GM18505 (cell line): ENCODE data around the gene NLN.
"Not testable (repeated sequence)": the region's sequence is repeated elsewhere in the genome, so short reads cannot be mapped to it uniquely, and the experiment has no call there.

Source experiments
- ATAC-seq: cut with Tn5 transposase; IDR thresholded peaks from one replicate; pipeline ENCODE4 v1.9.1; 2021; ENCODE audit not compliant: unreplicated experiment
- POLR2A ChIP-seq: IDR thresholded peaks from 4 replicates; pipeline ENCODE4 v1.6.1; 2011; ENCODE audit warnings: borderline replicate concordance; ENCODE audit not compliant: insufficient read depth, insufficient read length; ENCODE audit errors: extremely low read depth

NLN gene

DNA sequence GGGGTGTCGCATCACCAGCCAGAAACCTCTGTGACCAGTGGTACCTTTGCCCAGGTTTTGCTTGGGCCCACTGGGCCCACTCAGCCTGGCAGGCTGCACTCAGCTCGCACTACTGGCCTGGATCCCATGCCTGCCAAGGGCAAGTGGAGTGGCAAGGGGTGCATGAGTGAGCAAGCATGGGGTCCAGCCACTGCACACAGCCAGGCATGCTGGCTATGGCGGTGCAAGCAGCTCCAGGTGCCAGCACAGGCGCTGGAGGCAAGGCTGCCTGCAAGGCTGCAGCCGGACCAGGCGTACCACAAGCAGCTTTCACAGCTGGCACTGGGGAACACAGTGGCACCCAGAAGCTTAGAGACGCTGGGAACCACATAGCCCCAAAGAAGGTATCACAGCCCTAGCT is 80.1 kb downstream of the NLN start:
- TF ChIP-seq POLR2A, result no peak

DNA sequence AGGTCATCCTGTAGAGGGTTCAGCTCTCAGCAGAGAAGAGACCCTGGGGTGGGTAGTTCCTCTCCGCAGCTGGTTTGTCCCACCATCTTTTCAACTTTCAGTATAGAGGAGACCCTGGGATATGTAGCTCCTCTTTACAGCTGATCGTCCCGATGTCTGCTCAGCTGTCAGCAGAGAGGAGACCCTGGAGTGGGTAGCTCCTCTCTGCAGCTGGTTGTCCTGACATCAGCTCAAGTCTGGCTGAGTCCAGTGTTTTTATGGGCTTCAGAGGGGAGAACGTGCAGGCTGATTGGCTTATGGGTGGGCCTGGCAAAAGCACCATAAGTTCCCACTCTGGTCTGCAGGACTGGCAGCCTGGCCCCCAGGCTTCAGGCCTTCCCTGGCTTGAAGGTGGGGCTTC is 80.8 kb downstream of the NLN start:
- no peak for ATAC-seq
- TF ChIP-seq POLR2A, result no peak

More for the DNA sequence above, 80.1 kb downstream of the NLN start:
- ATAC-seq, result no peak

DNA sequence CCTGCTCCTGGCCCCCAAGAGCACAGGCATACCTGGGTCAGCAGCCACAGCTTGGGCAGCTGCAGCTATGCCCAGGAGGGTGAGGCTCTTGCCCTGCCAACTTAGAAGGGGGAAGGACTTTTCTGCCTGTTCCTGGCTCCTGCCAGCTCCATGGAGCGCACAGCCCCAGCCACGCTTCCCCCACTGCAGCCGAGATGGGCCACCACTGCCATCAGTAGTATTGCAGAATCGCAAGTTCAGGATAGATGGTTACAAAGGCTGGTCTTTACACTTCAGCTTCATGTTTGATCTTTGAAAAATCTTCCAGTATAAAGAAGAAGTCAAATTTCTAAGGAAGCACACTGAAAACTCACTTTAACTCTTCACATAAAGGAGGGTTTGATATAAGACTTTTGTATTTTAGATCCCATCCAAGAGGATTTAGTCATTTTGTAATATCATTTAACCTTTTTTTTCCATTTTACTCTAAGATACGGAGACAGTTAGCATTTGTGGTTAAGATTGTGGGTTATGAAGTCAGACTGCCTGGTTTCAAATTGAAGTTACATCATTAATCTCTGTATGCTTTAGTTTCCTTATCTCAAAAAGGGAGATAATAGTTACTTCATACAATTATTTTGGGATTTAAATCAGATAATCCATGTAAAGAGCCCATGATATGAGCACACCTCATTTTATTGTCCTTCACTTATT is 81.8 kb downstream of the NLN start:
- TF ChIP-seq POLR2A, result no peak
- ATAC-seq, result no peak

GRCh38 chr5:65805089-65805488 is 83.1 kb downstream of the NLN start:
- ATAC-seq, result no peak
- TF ChIP-seq POLR2A, result no peak

- not testable (repeated sequence) for ATAC-seq
Measured at GRCh38 chr5:65807494-65807893, 85.5 kb downstream of the NLN start.

DNA sequence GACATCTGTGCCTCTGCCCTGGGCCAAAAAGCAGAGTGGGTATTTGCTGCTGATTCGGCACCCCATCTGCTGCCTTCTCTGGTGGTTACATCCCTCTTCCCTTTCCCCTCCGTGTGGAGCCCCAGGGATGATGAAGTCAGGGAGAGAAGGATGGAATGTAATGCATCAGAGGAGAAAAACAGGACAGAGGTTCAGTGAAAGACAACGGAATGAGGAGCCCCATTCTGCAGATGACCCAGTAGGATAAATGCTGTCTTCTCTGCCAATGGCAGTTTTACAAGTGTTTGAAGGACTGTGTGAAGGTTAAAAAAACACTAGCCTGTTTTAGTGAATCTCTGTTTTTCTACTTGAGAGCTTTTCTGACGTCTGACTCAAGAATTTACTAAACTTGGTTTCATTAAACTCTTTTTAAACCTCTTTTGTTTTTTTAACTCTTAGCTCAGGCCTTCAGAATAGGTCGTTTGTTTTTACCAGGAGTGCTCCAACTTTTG is 86.3 kb downstream of the NLN start:
- no peak for ATAC-seq
- TF ChIP-seq POLR2A, result no peak

- TF ChIP-seq POLR2A, result no peak
- no peak for ATAC-seq
Measured at GRCh38 chr5:65808818-65809217, 86.8 kb downstream of the NLN start.

DNA sequence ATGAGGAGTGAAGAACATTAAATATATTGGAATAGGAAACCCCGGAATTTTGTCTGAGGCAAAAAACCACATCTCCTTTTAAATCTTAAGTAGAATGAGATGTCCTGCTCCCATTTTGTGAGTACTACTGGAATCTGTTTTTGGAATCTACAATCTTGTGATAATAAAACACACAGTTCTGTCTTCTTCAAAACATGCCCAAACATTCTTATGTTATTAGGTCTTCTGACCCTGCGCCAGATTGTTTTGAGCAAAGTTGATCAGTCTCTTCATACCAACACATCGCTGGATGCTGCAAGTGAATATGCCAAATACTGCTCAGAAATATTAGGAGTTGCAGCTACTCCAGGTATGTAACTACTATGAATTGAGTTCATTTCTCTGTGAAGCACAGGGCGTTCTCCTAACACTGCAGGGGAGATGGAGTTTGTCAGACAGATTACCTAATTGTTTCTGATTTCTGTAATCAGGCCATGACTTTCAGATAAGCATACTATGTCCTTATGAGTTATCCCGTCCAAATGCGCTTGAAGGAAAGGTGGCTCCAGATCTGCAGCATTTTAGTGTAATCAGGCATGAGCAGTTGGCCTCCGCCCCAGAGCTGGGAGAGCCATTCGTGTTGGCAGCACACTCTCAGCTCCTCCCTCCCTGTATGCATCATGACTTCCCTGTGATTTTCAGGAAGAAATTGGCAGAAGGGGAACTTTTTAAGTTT is 88.0 kb downstream of the NLN start:
- ATAC-seq, result no peak
- no peak for TF ChIP-seq POLR2A

DNA sequence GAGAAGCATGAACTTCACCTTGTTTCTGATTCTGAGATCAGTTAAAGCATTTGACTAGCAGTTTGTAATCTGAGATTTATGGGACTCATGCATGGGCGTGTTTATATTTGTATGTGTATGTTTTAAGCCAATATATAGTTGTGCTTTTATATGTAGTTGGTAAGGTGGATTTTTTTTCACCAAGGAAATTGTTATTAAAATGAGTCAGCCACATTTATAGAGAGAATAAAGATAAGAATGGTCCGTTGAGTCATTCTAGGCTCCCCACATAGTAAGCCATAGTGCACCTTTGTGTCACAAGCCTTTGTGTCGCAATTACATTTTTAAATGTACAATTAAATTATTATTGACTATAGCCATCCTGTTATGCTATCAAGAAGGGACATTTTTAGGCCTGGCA is 89.0 kb downstream of the NLN start:
- ATAC-seq, result no peak
- no peak for TF ChIP-seq POLR2A

- no peak for TF ChIP-seq POLR2A
- ATAC-seq, result no peak
Measured at GRCh38 chr5:65811885-65812284, 89.9 kb downstream of the NLN start.

DNA sequence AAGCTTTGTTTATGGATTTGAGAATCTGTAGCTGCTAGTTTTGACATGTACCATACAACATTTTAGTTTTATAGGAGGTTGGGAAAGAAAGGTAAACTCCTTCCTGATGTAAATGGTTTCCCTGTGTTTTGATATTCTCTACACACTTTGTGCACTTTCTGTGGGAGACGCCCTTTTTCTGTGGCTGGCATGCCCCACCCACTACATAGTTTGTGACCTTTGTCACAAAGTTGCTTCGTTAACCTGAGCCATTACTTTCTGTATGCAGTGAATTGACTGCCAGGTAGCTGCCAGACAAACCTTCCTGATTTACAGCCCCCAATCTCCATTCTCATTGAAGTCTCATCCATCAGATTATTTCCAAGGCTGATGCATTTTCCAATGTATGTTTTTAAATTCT is 90.6 kb downstream of the NLN start:
- no peak for TF ChIP-seq POLR2A
- no peak for ATAC-seq

DNA sequence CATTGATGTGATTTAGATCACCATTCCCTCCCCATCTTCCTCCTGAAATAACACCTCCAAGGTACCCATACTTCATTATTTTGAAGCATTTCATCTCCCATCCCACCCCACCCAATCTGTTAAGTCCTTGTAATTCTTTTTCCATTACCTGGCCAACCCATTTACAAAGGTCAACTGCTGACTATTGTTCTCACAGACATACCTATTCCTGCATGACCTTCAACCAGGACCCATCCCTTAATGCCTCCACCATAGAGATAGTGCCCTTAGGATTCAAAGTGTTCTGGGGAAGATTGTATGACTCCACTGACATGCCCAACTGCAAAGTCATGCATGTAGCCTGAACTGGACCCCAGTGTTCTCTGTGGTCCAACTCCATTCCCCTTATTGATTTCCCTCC is 91.2 kb downstream of the NLN start:
- no peak for TF ChIP-seq POLR2A
- ATAC-seq, result no peak

DNA sequence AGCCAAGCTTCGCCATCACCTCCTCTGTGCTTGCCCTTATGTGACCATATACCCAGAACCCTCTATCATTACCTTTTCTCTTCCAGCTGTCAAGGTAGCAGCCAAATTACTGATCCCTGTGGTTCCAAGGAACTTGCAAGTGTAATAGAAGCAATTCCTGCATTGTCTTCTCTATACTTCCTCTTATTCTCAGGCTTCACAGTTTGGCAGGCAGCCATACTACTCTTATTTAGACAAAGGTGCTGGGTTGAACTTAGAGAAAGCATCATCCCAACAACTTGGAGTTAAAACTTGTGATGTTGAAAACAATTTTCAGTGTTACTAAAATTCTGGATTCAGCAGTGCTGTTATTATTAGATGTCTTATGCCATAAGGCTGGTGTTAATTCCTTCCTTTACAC is 93.2 kb downstream of the NLN start:
- ATAC-seq, result no peak
- TF ChIP-seq POLR2A, result no peak

DNA sequence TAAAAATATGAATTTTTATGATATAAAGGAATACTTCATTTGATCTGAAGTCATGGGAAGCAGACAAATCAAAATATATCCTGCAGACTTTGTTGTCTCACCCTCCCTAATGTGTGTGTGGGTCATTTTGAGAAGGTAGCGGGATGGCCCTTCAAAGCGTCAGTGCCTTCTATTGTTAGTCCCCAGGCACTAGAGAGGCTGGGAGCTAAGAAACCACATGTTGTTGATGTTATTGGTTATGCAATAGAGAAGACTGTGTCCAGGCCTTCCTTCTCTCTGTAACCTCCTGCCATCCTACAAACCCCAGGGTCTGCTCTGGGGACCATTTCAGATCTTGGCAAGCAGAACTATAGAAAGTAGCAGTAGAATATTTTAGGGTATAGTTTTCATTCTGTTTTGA is 94.7 kb downstream of the NLN start:
- no peak for ATAC-seq
- no peak for TF ChIP-seq POLR2A
